ENCODE measurements around the gene ATP8B3.

The ATP8B3 gene

GRCh38 chr19:1837222-1837565, 25.1 kb upstream of the ATP8B3 start:
- no peak overlapping the region for H3K27ac ChIP-seq (ENCODE audit: extremely low read depth, low read depth, low read length)
- H3K4me3 ChIP-seq (ENCODE audit: low read depth, low read length) = no peak overlapping the region
- H3K9me3 ChIP-seq (ENCODE audit: control insufficient read depth, insufficient read depth, low read depth, low read length) = no peaks in the 10 kb centered on the region
- peaks cover 0 to 12% of the 10 kb centered on the region in 2 experiments; a peak in 2 of 3 replicates for H3K36me3 ChIP-seq (ENCODE audit: control insufficient read depth in 2 of 2, insufficient read depth in 1 of 2, low read length in 2 of 2)
- TF ChIP-seq ZNF311 (tag by site-specific recombination; IDR thresholded peaks at IDR 0.05; ENCODE audit: borderline replicate concordance) (no peak), ZNF571 (tag by site-specific recombination; IDR thresholded peaks at IDR 0.05) (no peak), ZNF174 (tag by site-specific recombination; IDR thresholded peaks at IDR 0.05) (no peak), KLF9 (tag by site-specific recombination; IDR thresholded peaks at IDR 0.05; ENCODE audit: low read depth) (no peak), ZNF488 (tag by site-specific recombination; IDR thresholded peaks at IDR 0.05) (no peak), ZSCAN18 (tag by site-specific recombination; IDR thresholded peaks at IDR 0.05) (no peak), ZNF510 (tag by site-specific recombination; IDR thresholded peaks at IDR 0.05; ENCODE audit: insufficient replicate concordance) (no peak), ZNF292 (tag by site-specific recombination; IDR thresholded peaks at IDR 0.05; ENCODE audit: borderline replicate concordance, low read depth) (no peak), PBX3 (CRISPR knock-in tag; IDR thresholded peaks at IDR 0.05) (no peak), PRDM4 (tag by site-specific recombination; IDR thresholded peaks at IDR 0.05) (no peak), ZNF645 (tag by site-specific recombination; IDR thresholded peaks at IDR 0.05) (no peak), ZNF76 (tag by site-specific recombination; IDR thresholded peaks at IDR 0.05; ENCODE audit: borderline replicate concordance, low read depth) (no peak), ZNF530 (tag by site-specific recombination; IDR thresholded peaks at IDR 0.05; ENCODE audit: low read depth) (no peak), ZNF623 (tag by site-specific recombination; IDR thresholded peaks at IDR 0.05) (no peak), ZNF404 (tag by site-specific recombination; IDR thresholded peaks at IDR 0.05) (no peak), ZBTB21 (tag by site-specific recombination; IDR thresholded peaks at IDR 0.05) (no peak), ZNF548 (tag by site-specific recombination; IDR thresholded peaks at IDR 0.05) (no peak), ZBTB26 (tag by site-specific recombination; optimal IDR thresholded peaks at IDR 0.05) (no peak)
- ChIA-PET POLR2A (interaction anchor here (0.8 to 1.9 kb wide), 4 partner anchors 9 to 13 kb away, joined by 3 to 5 read pairs (median 4); no protein-coding TSS in a partner anchor), CTCF (interaction anchor here (0.5 to 5.3 kb wide), 21 partner anchors 8 to 315 kb away, joined by 3 to 53 read pairs (median 5); partner anchors contain the start of gene REXO1)
- no peaks in the 10 kb centered on the region for H3K4me1 ChIP-seq (ENCODE audit: control insufficient read depth, insufficient read depth, low read length)

Data from HEK293 (cell line).